ENCODE measurements around the gene STRBP. TPM values are rescaled to one million over a fixed set of nuclear protein-coding genes. Genes with fewer than 3 reads are reported as not detected.

Gene STRBP
- total RNA-seq, 4 donors from 2014 or later, result 10.6 to 18.4 (median 14.5) TPM

DNA sequence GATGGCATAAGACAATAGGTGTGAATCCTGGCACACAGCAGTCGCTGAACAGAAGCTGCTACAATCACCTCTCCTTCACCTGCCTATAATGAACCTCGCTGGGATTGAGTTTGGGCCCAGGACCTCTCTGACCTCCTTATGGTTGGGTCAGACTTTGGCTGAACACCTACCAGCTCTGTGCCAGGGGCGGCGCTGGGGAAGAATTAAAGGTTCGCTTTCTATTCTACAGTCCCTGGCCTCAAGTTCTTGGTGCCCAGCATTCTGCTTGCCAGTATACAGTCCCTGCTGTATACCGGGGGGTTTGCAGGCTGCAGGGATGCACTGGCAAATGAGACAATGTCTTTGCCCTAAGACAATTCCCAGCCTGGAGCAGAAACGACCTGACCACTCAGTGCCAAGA is 895 bp upstream of the STRBP start:
- Histone ChIP-seq H3K4me1 (peaks cover 15% of the 10 kb centered on the region), H3K27ac (no peak overlapping the region), H3K27me3 (no peaks in the 10 kb centered on the region), H3K36me3 (no peaks in the 10 kb centered on the region), H3K4me3 (peak overlapping the region; percentile 84), H3K9me3 (no peaks in the 10 kb centered on the region)
- WGBS, result 50% methylated on average over 4 of the region's 7 CpGs
- no peak for DNase-seq (ENCODE audit: low spot score in 2 of 2)
- TF ChIP-seq POLR2AphosphoS5 (IDR thresholded peaks at IDR 0.05) (no peak), POLR2A (IDR thresholded peaks at IDR 0.05) (no peak)
- TF ChIP-seq, protein P1, sequence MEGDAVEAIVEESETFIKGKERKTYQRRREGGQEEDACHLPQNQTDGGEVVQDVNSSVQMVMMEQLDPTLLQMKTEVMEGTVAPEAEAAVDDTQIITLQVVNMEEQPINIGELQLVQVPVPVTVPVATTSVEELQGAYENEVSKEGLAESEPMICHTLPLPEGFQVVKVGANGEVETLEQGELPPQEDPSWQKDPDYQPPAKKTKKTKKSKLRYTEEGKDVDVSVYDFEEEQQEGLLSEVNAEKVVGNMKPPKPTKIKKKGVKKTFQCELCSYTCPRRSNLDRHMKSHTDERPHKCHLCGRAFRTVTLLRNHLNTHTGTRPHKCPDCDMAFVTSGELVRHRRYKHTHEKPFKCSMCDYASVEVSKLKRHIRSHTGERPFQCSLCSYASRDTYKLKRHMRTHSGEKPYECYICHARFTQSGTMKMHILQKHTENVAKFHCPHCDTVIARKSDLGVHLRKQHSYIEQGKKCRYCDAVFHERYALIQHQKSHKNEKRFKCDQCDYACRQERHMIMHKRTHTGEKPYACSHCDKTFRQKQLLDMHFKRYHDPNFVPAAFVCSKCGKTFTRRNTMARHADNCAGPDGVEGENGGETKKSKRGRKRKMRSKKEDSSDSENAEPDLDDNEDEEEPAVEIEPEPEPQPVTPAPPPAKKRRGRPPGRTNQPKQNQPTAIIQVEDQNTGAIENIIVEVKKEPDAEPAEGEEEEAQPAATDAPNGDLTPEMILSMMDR (IDR thresholded peaks at IDR 0.05), result no peak

DNA sequence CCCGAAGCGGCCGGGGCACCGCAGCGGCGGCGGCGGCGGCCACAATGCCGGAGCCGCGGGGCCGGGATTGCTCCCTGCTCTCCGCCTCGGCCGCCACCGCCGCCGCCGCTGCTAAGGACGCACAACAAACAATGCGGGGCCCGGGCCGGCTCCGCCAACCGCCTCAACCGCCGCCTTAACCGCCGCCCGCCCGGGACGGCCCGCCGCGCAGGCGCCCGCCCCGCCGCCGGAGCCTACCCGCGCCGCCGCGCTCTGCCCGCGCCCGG is 254 bp downstream of the STRBP start:
- Histone ChIP-seq H3K4me3 (peak overlapping the region; percentile 84), H3K27ac (peak overlapping the region; percentile 27), H3K27me3 (no peaks in the 10 kb centered on the region), H3K36me3 (no peaks in the 10 kb centered on the region), H3K4me1 (peaks cover 15% of the 10 kb centered on the region), H3K9me3 (no peaks in the 10 kb centered on the region)
- TF ChIP-seq POLR2A (IDR thresholded peaks at IDR 0.05) (no peak), POLR2AphosphoS5 (IDR thresholded peaks at IDR 0.05) (no peak), EP300 (IDR thresholded peaks at IDR 0.05) (no peak)
- TF ChIP-seq, protein P1 (IDR thresholded peaks at IDR 0.05), result no peak
- no peak for DNase-seq (ENCODE audit: low spot score in 2 of 2)
- 2% methylated on average over 9 of the region's 49 CpGs for WGBS

DNA sequence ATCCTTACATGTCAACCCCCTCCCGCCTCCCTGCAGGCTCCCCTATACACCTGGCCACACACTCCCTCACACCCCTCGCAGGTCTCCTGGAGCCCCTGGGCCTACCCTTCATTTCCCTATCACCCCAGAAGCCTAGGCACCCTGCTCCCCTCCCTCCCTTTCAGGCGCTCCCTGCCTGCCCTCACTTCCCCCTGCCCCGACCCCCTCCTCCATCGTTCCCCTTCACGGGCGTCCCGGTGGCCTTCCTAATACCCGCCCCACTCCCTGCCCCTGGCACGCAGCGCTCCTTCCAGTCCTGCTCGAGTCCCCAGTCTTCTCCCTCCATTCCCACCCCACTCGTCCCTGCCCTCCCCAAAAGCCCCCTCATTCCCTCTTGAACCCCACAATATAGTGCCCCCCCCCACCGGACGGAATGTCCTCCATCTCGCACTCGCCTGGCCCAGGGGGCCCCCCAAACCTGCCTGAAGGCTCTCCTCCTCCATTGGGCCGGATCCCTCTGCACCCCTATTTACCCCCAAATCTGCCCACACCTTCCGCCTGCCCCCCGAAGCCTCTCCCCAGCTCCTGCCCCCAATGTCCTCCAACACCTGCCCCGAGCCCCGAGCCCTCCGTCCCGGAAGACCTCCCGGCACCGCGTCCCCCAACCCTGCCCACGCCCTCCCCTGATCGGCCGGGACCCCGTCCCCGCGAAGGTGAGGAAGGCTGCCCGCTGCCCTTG is 746 bp downstream of the STRBP start:
- Histone ChIP-seq H3K9me3 (no peaks in the 10 kb centered on the region), H3K27ac (peak overlapping the region; percentile 27), H3K36me3 (no peaks in the 10 kb centered on the region), H3K27me3 (no peaks in the 10 kb centered on the region), H3K4me3 (peak overlapping the region; percentile 84), H3K4me1 (peaks cover 15% of the 10 kb centered on the region)
- WGBS, result 8% methylated on average over 24 of the region's 34 CpGs
- peak; percentile 70 to 83 for DNase-seq (ENCODE audit: low spot score in 2 of 2)
- TF ChIP-seq EP300 (IDR thresholded peaks at IDR 0.05), result no peak

DNA sequence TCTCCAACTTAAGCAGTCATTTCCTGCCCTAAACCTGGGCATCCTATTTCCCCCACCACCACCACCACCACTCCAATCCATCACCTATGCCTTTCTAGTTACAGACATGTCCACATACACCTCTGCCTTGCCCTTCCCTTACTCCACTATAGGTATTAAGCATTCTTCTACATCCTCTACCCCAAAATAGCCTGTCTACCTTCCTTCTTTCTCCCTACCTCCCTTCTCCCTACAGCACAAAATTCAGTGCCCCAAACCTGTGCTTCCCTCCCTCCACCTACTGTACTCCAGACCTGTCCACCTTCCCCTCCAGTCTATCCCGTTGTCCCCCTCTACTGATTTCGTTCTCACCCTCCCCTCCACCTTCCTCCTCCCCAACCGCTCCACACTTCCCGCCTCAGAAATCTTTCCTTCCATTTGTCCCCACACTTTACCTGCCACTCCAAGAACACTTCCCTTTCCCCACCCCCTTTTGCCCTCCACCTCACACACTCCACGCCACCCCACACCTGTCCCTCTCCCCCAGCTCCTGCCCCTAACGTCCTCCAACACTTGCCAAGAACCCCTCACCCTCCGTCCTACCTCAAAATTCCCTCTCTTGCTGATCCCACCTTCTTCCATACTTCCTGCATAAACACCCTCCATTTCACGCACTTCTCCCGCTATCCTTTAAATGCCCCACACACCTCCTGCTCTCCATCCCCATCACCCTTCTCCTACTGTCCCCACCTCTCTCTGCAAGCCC is 1.6 kb downstream of the STRBP start:
- no peak overlapping the region for H3K27ac ChIP-seq
- peak overlapping the region; percentile 84 for H3K4me3 ChIP-seq
- H3K27me3 ChIP-seq, result no peaks in the 10 kb centered on the region
- no peaks in the 10 kb centered on the region for H3K9me3 ChIP-seq
- peaks cover 15% of the 10 kb centered on the region for H3K4me1 ChIP-seq
- H3K36me3 ChIP-seq, result no peaks in the 10 kb centered on the region
- DNase-seq (ENCODE audit: low spot score in 2 of 2), result no peak
- TF ChIP-seq EP300 (IDR thresholded peaks at IDR 0.05), result no peak
- 80% methylated on average over 9 of the region's 9 CpGs for WGBS

DNA sequence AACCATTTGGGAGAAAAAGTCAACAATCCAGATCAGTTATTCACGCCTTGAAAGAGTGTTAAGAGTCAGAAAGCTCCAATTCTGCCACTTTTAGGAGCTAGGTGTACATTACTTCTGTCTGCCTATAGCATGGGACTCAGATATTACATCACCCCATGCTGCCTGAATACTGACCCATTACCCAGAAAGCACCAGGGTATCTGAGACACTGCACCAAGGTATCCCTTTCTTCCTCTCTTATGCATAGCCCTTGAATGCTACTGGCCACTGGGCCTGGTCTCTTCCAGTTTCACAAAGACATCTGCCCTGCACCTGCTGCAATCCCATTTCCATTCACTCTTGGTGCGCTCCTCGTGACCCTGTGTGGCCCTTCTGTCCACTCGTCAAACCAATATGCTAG is 2.6 kb downstream of the STRBP start:
- no peak for DNase-seq (ENCODE audit: low spot score in 2 of 2)
- WGBS, result 96% methylated on average over 4 of the region's 4 CpGs
- Histone ChIP-seq H3K36me3 (no peaks in the 10 kb centered on the region), H3K27me3 (no peaks in the 10 kb centered on the region), H3K4me1 (peaks cover 15% of the 10 kb centered on the region), H3K9me3 (no peaks in the 10 kb centered on the region), H3K4me3 (no peak overlapping the region), H3K27ac (no peak overlapping the region)
- TF ChIP-seq POLR2AphosphoS5 (IDR thresholded peaks at IDR 0.05), result no peak
- TF ChIP-seq POLR2A (IDR thresholded peaks at IDR 0.05), result no peak
- no peak for TF ChIP-seq EP300 (IDR thresholded peaks at IDR 0.05)
- TF ChIP-seq, protein P1 (IDR thresholded peaks at IDR 0.05), result no peak

DNA sequence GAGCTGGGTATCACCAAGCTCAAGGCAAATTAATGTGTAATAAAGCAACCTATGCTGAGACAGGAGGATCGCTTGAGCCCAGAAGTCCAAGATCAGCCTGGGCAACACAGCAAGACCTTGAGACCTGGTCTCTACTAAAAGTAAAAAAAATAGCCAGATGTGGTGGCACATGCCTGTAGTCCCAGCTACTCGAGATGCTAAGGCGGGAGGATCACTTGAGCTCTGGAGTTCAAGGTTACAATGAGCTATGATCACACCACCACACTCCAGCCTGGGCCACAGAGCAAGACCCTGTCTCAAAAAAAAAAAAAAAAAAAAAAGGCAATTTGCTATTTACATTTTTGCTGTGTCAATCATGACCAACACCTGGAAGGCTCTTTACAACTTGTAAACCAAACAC is 5.2 kb downstream of the STRBP start:
- TF ChIP-seq POLR2A (IDR thresholded peaks at IDR 0.05) (no peak), POLR2AphosphoS5 (IDR thresholded peaks at IDR 0.05) (no peak), EP300 (IDR thresholded peaks at IDR 0.05) (no peak)
- TF ChIP-seq, protein P1 (IDR thresholded peaks at IDR 0.05), result no peak
- H3K27me3 ChIP-seq, result no peaks in the 10 kb centered on the region
- 61% methylated on average over 3 of the region's 3 CpGs for WGBS
- H3K9me3 ChIP-seq, result no peaks in the 10 kb centered on the region
- H3K4me1 ChIP-seq, result peaks cover 10% of the 10 kb centered on the region
- no peak overlapping the region for H3K27ac ChIP-seq
- H3K4me3 ChIP-seq, result no peak overlapping the region
- H3K36me3 ChIP-seq, result no peaks in the 10 kb centered on the region
- no peak for DNase-seq (ENCODE audit: low spot score in 2 of 2)

All from suprapubic skin (tissue), 4 donors.